Renal pelvis (tissue), 4 donors: ENCODE measurements around the gene PCNX2. TPM values are rescaled to one million over a fixed set of nuclear protein-coding genes. Genes with fewer than 3 reads are reported as not detected.

ENCODE experiments used
- DNase-seq: peaks from one replicate; pipeline ENCODE4 v3.0.0-alpha.2; 2013
- polyA plus RNA-seq, 3 donors: library from polyadenylated mRNA; unstranded; fragments of 120-200 nt; gene quantifications; one replicate each; pipeline ENCODE4 v1.2.1, GENCODE V29; 2013; ENCODE audit not compliant: insufficient read length in 3 of 3

The PCNX2 gene
- polyA plus RNA-seq, 3 donors, result 11.4 to 19.6 (median 15.8) TPM

GRCh38 chr1:232984577-232985425 lies 310.7 kb downstream of the PCNX2 start:
- DNase-seq, result no peak

GRCh38 chr1:232983817-232984567 lies 311.5 kb downstream of the PCNX2 start:
- DNase-seq, result no peak

- no peak for DNase-seq
Measured at GRCh38 chr1:232983375-232983774, 312.1 kb downstream of the PCNX2 start.

GRCh38 chr1:232982238-232982944 lies 313.1 kb downstream of the PCNX2 start:
- no peak for DNase-seq

- DNase-seq, result no peak
Measured at GRCh38 chr1:232980986-232981560, 314.5 kb downstream of the PCNX2 start.

- DNase-seq, result no peak
Measured at GRCh38 chr1:232980355-232980978, 315.1 kb downstream of the PCNX2 start.

- no peak for DNase-seq
Measured at GRCh38 chr1:232979558-232979957, 316.0 kb downstream of the PCNX2 start.

GRCh38 chr1:232978815-232979214 lies 316.7 kb downstream of the PCNX2 start:
- no peak for DNase-seq

GRCh38 chr1:232978091-232978634 lies 317.4 kb downstream of the PCNX2 start:
- DNase-seq, result no peak

- DNase-seq, result no peak
Measured at GRCh38 chr1:232974971-232975370, 320.6 kb downstream of the PCNX2 start.

GRCh38 chr1:232973652-232974611 lies 321.6 kb downstream of the PCNX2 start:
- DNase-seq, result no peak

GRCh38 chr1:232970508-232970907 lies 325.0 kb downstream of the PCNX2 start:
- DNase-seq, result no peak

- no peak for DNase-seq
Measured at GRCh38 chr1:232969799-232970198, 325.7 kb downstream of the PCNX2 start.

GRCh38 chr1:232968965-232969364 lies 326.6 kb downstream of the PCNX2 start:
- DNase-seq, result no peak

GRCh38 chr1:232968391-232968790 lies 327.1 kb downstream of the PCNX2 start:
- no peak for DNase-seq

- no peak for DNase-seq
Measured at GRCh38 chr1:232966663-232967062, 328.9 kb downstream of the PCNX2 start.

- DNase-seq, result no peak
Measured at GRCh38 chr1:232965912-232966217, 329.7 kb downstream of the PCNX2 start.

GRCh38 chr1:232965124-232965911 lies 330.2 kb downstream of the PCNX2 start:
- DNase-seq, result no peak

GRCh38 chr1:232964601-232965000 lies 330.9 kb downstream of the PCNX2 start:
- DNase-seq, result no peak
